ENCODE results near the gene AIF1.

DNA sequence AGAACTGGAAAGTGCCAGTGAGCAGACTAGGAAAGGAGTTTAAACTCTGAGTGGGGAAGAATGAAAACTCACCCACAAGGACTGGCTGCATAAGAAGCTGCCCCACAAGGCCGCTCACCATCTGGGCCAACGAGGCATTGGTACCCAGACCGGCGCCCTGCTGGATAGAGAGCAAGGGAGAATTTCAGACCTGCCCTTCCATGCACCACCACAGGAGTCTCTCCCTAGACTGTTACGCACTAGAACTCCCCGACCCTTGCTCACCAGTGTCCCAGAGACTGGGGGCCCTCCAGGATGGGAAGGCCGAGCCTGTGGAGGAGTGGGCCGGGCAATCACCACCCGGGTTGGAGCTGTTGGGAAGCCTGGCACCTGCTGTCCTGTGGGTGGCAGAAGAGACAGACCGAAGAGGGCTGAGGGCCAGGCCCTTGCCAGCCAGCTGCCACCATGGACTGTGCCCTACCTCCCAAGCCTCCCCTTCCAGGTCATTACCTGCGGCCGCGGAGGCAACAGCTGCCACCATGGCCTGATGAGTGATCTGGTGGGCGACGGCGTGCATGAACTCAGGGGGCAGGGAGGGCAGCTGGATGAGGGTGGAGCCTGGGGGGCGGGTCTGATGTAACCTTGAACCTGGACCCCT lies 28.9 kb downstream of the AIF1 start:
- TF ChIP-seq, protein P1, sequence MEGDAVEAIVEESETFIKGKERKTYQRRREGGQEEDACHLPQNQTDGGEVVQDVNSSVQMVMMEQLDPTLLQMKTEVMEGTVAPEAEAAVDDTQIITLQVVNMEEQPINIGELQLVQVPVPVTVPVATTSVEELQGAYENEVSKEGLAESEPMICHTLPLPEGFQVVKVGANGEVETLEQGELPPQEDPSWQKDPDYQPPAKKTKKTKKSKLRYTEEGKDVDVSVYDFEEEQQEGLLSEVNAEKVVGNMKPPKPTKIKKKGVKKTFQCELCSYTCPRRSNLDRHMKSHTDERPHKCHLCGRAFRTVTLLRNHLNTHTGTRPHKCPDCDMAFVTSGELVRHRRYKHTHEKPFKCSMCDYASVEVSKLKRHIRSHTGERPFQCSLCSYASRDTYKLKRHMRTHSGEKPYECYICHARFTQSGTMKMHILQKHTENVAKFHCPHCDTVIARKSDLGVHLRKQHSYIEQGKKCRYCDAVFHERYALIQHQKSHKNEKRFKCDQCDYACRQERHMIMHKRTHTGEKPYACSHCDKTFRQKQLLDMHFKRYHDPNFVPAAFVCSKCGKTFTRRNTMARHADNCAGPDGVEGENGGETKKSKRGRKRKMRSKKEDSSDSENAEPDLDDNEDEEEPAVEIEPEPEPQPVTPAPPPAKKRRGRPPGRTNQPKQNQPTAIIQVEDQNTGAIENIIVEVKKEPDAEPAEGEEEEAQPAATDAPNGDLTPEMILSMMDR (IDR thresholded peaks at IDR 0.05) = no peak
- TF ChIP-seq POLR2A (IDR thresholded peaks at IDR 0.05) = no peak
